Mammary epithelial cell (primary cell): ENCODE data around the gene PEMT.

Experiments used
- EZH2 ChIP-seq: IDR thresholded peaks from 2 replicates; pipeline ENCODE4 v1.6.1; 2012; ENCODE audit warnings: low read length, inconsistent platforms, borderline replicate concordance
- TF ChIP-seq, protein P1 (sequence below), 2 donors: IDR thresholded peaks in 1 of 2; conservative IDR thresholded peaks in 1 of 2; 2 replicates each; pipeline ENCODE4 v1.5.1; 2011 to 2012; ENCODE audit warnings: inconsistent platforms in 2 of 2, low read length in 2 of 2, mild to moderate bottlenecking in 2 of 2, control low read depth in 1 of 2, low read depth in 1 of 2; ENCODE audit not compliant: insufficient read depth in 1 of 2; ENCODE audit errors: extremely low read depth in 1 of 2

DNA sequence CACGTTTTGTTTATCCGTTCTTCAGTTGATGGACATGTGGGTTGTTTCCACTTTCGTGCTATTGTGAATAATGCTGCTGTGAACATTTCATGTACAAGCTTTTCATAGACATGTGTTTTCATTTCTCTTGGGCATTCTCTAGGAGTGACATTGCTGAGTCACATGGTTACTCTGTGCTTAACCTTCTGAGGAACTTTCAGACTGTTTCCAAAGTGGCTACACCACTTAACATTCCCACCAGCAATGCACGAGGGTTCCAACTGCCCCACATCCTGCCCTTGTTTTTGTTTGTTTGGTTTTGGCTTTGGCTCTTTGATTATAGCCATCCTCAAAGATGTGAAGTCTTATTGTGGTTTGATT lies 14.2 kb upstream of the PEMT start:
- TF ChIP-seq, protein P1, sequence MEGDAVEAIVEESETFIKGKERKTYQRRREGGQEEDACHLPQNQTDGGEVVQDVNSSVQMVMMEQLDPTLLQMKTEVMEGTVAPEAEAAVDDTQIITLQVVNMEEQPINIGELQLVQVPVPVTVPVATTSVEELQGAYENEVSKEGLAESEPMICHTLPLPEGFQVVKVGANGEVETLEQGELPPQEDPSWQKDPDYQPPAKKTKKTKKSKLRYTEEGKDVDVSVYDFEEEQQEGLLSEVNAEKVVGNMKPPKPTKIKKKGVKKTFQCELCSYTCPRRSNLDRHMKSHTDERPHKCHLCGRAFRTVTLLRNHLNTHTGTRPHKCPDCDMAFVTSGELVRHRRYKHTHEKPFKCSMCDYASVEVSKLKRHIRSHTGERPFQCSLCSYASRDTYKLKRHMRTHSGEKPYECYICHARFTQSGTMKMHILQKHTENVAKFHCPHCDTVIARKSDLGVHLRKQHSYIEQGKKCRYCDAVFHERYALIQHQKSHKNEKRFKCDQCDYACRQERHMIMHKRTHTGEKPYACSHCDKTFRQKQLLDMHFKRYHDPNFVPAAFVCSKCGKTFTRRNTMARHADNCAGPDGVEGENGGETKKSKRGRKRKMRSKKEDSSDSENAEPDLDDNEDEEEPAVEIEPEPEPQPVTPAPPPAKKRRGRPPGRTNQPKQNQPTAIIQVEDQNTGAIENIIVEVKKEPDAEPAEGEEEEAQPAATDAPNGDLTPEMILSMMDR (conservative IDR thresholded peaks at IDR 0.05 in 1 of 2, IDR thresholded peaks at IDR 0.05 in 1 of 2; ENCODE audit: extremely low read depth in 1 of 2, insufficient read depth in 1 of 2, low read depth in 1 of 2, low read length in 2 of 2): no peak
- no peak for TF ChIP-seq EZH2
